Measurements from ENCODE around the gene OR56A1.

The OR56A1 gene

DNA sequence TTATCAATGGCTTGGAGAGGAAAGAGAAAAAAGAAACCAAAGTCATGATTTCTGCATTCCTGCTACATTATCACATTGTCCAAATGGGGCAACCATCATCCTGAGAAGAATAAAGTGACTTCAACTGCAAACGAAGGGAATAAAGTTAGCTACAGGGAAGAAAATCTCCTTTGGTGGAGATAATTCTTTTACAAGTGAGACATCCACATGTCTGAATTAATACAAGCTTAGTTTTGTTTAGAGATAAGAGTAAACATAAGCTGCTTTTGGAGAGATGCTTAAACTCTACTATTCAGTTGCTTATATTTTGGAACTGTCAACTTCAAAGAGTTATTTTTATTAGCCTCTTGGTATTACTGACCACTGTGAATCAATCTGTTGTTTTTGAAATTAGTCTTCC, 43.7 kb downstream of the OR56A1 start, which contains the start of gene OR52L1:
OR52L1 (minus strand) TSS at position 101 of the 400 bp plus-strand sequence; CDS start at position 46, 55 bp downstream.
- no peak for DNase-seq (ENCODE audit: low read depth)

DNA sequence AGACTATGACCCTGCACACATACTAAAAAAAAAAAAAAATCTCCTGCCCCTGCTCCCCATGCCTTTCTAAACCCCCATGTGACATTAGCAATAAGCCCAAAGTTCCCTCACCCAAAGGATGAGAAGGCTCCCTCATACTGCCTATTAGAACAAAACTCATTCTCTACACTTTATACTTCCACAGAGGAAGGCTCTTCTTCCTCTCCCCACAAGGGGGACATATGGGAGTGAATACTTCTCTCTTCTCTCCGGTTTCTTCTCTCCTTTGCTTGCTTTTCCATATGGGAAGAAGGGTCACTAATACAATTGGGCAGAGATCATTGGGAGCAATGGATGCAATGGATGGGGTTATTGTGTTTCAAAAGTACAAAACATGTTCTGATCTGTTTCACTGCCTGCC, 47.1 kb downstream of the OR56A1 start:
- no peak for DNase-seq (ENCODE audit: low read depth)

DNA sequence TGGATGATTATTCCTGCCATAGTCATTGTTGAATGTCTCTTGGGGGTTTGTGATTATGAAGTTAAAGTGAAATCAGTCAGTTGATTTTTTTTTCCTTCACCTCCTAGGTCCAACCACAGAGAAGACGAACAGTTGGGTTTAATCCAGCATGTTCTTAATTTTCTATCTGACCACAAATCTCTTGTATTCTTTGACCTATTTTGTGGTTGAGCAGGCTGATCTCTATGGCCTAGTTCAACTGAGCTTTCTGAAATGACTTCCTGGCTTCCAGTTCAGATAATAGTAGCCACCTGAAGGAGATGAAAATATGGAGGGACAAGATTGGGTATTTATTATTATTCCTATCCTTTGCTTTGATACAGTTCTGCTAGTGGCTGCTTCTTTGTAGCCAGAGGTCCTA, 57.0 kb downstream of the OR56A1 start:
- DNase-seq (ENCODE audit: low read depth) = no peak

Data from GM04504 (cell line).